ENCODE data around the gene CCT7.

GRCh38 chr2:73286134-73286655, 52.1 kb downstream of the CCT7 start:
- TF ChIP-seq CTCF (IDR thresholded peaks at IDR 0.05; ENCODE audit: low read depth, low read length), result no peak
- no peak for TF ChIP-seq EZH2phosphoT487 (IDR thresholded peaks at IDR 0.05; ENCODE audit: low read depth)
